Endothelial cell of umbilical vein (primary cell): Measurements from ENCODE around the gene CCDC170. TPM values are rescaled to one million over a fixed set of nuclear protein-coding genes. Genes with fewer than 3 reads are reported as not detected.

ENCODE experiments used
- BruUV-seq: library from RNA; stranded (reverse); fragments of 400-500 nt; replicated peaks from 2 replicates; lab custom pipeline; 2021; lab: Mats Ljungman, UMichigan
- CTCF ChIA-PET: fragments of 300-600, 350-600 bp; sonication (Branson Sonifier 250); formaldehyde crosslinking; loops from one replicate; lab custom pipeline; 2021; ENCODE audit warnings: antibody characterized with exemption, inconsistent platforms; lab: Charles Lee
- POLR2A ChIA-PET: fragments of 300-600, 350-600 bp; sonication (Branson Sonifier 250); formaldehyde crosslinking; loops from one replicate; lab custom pipeline; 2021; ENCODE audit warnings: antibody characterized with exemption, inconsistent platforms; lab: Charles Lee
- DNase-seq: peaks from one replicate; pipeline ENCODE4 v3.0.0-alpha.2; 2011; ENCODE audit warnings: low read depth, low spot score
- FAIRE-seq: peaks from 2 replicates; lab custom pipeline; 2011; peaks lifted over from hg19 to GRCh38; lab: Jason Lieb, UNC
- H2AFZ ChIP-seq: 2 replicates; pipeline ENCODE4 v1.6.0; 2012; ENCODE audit warnings: low read depth, low read length, control low read depth, inconsistent platforms
- H3K27ac ChIP-seq: 2 replicates; pipeline ENCODE4 v1.5.1; 2011; ENCODE audit warnings: low read depth, mild to moderate bottlenecking, control low read depth, low read length, moderate library complexity; ENCODE audit not compliant: insufficient read depth
- H3K27me3 ChIP-seq, 2 experiments: 2 replicates each; pipeline versions ENCODE4 v1.6.0 to v1.6.1; 2011; ENCODE audit warnings: low read length in 2 of 2, mixed read lengths in 1 of 2; ENCODE audit not compliant: control insufficient read depth in 2 of 2, insufficient read depth in 2 of 2
- H3K36me3 ChIP-seq, 2 experiments: 2 replicates in 1 of 2; 3 replicates in 1 of 2; pipeline ENCODE4 v1.5.1; 2011; ENCODE audit warnings: low read length in 2 of 2, mild to moderate bottlenecking in 1 of 2, moderate library complexity in 1 of 2; ENCODE audit not compliant: control insufficient read depth in 2 of 2, insufficient read depth in 2 of 2; ENCODE audit errors: extremely low read depth in 1 of 2
- H3K4me1 ChIP-seq: 3 replicates; pipeline ENCODE4 v1.5.1; 2011; ENCODE audit warnings: mild to moderate bottlenecking, low read length; ENCODE audit not compliant: control insufficient read depth, insufficient read depth; ENCODE audit errors: extremely low read depth
- H3K4me2 ChIP-seq: 2 replicates; pipeline ENCODE4 v1.6.1; 2011; ENCODE audit warnings: low read length, control low read depth, mixed read lengths; ENCODE audit not compliant: insufficient read depth
- H3K4me3 ChIP-seq, 3 experiments: fragments of 200-600 bp in 1 of 3; sonication (generic), shearing (Covaris generic) in 1 of 3; replicated peaks in 1 of 3; 2 replicates each; pipeline ENCODE4 v1.5.1; 2011 to 2016; ENCODE audit warnings: control low read depth in 3 of 3, low read length in 3 of 3, mild to moderate bottlenecking in 2 of 3, inconsistent platforms in 1 of 3, low read depth in 1 of 3, moderate library complexity in 1 of 3; ENCODE audit not compliant: insufficient read depth in 1 of 3
- H3K79me2 ChIP-seq: 2 replicates; pipeline ENCODE4 v1.6.0; 2012; ENCODE audit warnings: low read length, inconsistent platforms; ENCODE audit not compliant: control insufficient read depth, insufficient read depth
- H3K9ac ChIP-seq: replicated peaks from 2 replicates; pipeline ENCODE3; 2011; ENCODE audit warnings: low read length, control low read depth; ENCODE audit not compliant: insufficient read depth; ENCODE audit errors: extremely low read depth
- H3K9me1 ChIP-seq: replicated peaks from 3 replicates; pipeline ENCODE4 v1.6.0; 2011; ENCODE audit warnings: mild to moderate bottlenecking, low read length; ENCODE audit not compliant: control insufficient read depth, insufficient read depth; ENCODE audit errors: extremely low read depth
- H3K9me3 ChIP-seq: replicated peaks from 2 replicates; pipeline ENCODE4 v1.5.1; 2012; ENCODE audit warnings: low read length, inconsistent platforms; ENCODE audit not compliant: control insufficient read depth, insufficient read depth
- H4K20me1 ChIP-seq: replicated peaks from 2 replicates; pipeline ENCODE3; 2011; ENCODE audit warnings: mild to moderate bottlenecking, low read length; ENCODE audit not compliant: control insufficient read depth, insufficient read depth; ENCODE audit errors: extremely low read depth
- EZH2 ChIP-seq: IDR thresholded peaks from 2 replicates; pipeline ENCODE4 v1.6.1; 2012; ENCODE audit warnings: borderline replicate concordance, low read depth, mild to moderate bottlenecking, moderate library complexity, low read length, inconsistent platforms; ENCODE audit not compliant: severe bottlenecking
- FOS ChIP-seq: IDR thresholded peaks from 2 replicates; pipeline ENCODE4 v1.6.1; 2011; ENCODE audit warnings: mild to moderate bottlenecking, low read length, moderate library complexity, borderline replicate concordance; ENCODE audit not compliant: insufficient read depth
- GATA2 ChIP-seq: IDR thresholded peaks from 2 replicates; pipeline ENCODE4 v1.7.0; 2011; ENCODE audit warnings: low read depth, mild to moderate bottlenecking, moderate library complexity, mixed read lengths, low read length; ENCODE audit not compliant: insufficient read length, insufficient read depth
- JUN ChIP-seq: IDR thresholded peaks from 2 replicates; pipeline ENCODE4 v1.6.1; 2011; ENCODE audit warnings: borderline replicate concordance, low read depth; ENCODE audit not compliant: insufficient read length, insufficient read depth
- MYC ChIP-seq: IDR thresholded peaks from one replicate; pipeline ENCODE4 v1.6.1; 2011; ENCODE audit warnings: mild to moderate bottlenecking, low read depth, low read length
- POLR2A ChIP-seq: IDR thresholded peaks from 2 replicates; pipeline ENCODE4 v1.6.1; 2012; ENCODE audit warnings: low read depth, mild to moderate bottlenecking, control low read depth, low read length
- POLR2AphosphoS5 ChIP-seq: IDR thresholded peaks from 2 replicates; pipeline ENCODE4 v1.6.1; 2012; ENCODE audit warnings: low read depth, mild to moderate bottlenecking, control low read depth, low read length, moderate library complexity; ENCODE audit not compliant: insufficient read depth
- dilution Hi-C: fragments of 300-500 bp; cut with MboI; formaldehyde crosslinking; loops from one replicate; pipeline ENCODE4 v1.15.0; 2019; ENCODE audit warnings: low sequenced_read_pairs; ENCODE audit not compliant: extremely low pct_ligation_motif_present
- intact Hi-C: fragments of 100-400 bp; cut with micrococcal nuclease; formaldehyde crosslinking; loops from one replicate; pipeline ENCODE4 v1.10.0; 2022
- polyA plus RNA-seq, 4 experiments: library from polyadenylated mRNA; depleted of rRNA in 3 of 4; stranded (reverse) in 3 of 4; unstranded in 1 of 4; fragments of >200 nt; gene quantifications; 2 replicates each; pipeline versions ENCODE4 v1.2.1 to v1.2.3, GENCODE V29; 2011 to 2012; ENCODE audit warnings: missing spikeins in 1 of 4
- total RNA-seq: library from RNA; stranded (reverse); gene quantifications from 2 replicates; pipeline ENCODE4 v1.2.3, GENCODE V29; 2021
- TF ChIP-seq, protein P1 (sequence below), 2 donors: IDR thresholded peaks; 1 replicate in 1 of 2; 2 replicates in 1 of 2; pipeline ENCODE4 v1.5.1; 2011; ENCODE audit warnings: low read length in 2 of 2, mild to moderate bottlenecking in 2 of 2, moderate library complexity in 2 of 2, control low read depth in 1 of 2, inconsistent platforms in 1 of 2, low read depth in 1 of 2; ENCODE audit not compliant: insufficient read depth in 1 of 2; ENCODE audit errors: extremely low read depth in 1 of 2
- TF ChIP-seq, protein P2 (sequence below): IDR thresholded peaks from 2 replicates; pipeline ENCODE4 v1.6.1; 2011; ENCODE audit not compliant: insufficient read depth, insufficient read length

The CCDC170 gene
- total and polyA plus RNA-seq, 2 donors (not counting 3 experiments of a cell fraction or from before 2014, with no cell fraction given) = 0.07 to 0.21 TPM

DNA sequence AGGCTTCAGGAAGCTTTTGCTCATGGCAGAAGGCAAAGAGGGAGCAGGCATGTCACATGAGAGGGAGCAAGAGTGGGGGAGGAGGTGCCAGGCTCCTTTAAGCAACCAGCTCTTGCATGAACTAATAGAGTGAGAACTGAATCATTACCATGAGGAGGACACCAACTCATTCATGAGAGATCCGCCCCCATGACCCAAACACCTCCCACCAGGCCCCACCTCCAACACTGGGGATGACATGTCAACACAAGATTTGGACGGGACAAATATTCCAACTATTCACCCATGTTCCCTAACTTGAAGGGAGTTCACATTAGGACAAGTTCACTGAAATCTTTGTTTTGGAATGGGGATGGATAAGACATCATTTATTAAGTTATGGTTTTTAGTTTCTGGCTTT is 158.5 kb downstream of the CCDC170 start:
- Histone ChIP-seq H3K27me3 (no peaks in the 10 kb centered on the region), H3K9ac (no peak overlapping the region), H3K9me3 (no peaks in the 10 kb centered on the region), H3K4me3 (no peak overlapping the region), H2AFZ (no peak overlapping the region), H3K79me2 (no peaks in the 10 kb centered on the region), H3K27ac (no peak overlapping the region), H4K20me1 (no peaks in the 10 kb centered on the region), H3K4me1 (no peaks in the 10 kb centered on the region), H3K36me3 (no peaks in the 10 kb centered on the region), H3K4me2 (no peak overlapping the region), H3K9me1 (no peaks in the 10 kb centered on the region)
- dilution Hi-C loops (no loop called here), intact Hi-C loops (no loop called here)
- DNase-seq (no peak), FAIRE-seq (no peak)
- CTCF ChIA-PET = interaction anchor here (1.1 to 2.3 kb wide), 3 partner anchors 10 to 23 kb away, joined by 3 to 7 read pairs (median 3); no protein-coding TSS in a partner anchor
- POLR2A ChIA-PET = no interaction called here
- TF ChIP-seq JUN (no peak), MYC (no peak), EZH2 (no peak), POLR2AphosphoS5 (no peak)
- no TSS peak for BruUV-seq

DNA sequence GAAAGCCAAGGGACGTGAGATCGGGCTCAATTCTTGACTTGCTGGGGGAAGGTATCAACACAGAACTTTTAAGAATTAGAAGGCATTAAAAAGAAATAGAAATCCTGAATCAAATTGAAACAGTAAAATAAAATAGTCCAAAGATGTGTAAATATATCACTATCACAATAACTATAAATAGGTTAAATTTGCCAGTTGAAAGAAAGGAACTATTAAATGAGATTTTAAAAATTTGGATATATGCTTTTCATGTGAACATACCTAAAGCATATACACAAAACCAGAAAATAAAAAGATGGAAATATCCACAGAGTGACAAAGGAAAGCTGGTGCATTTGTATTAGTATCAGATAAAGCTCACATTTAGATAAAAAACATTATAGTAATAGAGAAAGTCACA is 161.3 kb downstream of the CCDC170 start:
- H3K9ac ChIP-seq = no peak overlapping the region

More for the DNA sequence above, 161.3 kb downstream of the CCDC170 start:
- H3K9me3 ChIP-seq = no peaks in the 10 kb centered on the region
- ChIA-PET POLR2A (no interaction called here), CTCF (no interaction called here)
- intact Hi-C loops (no loop called here), dilution Hi-C loops (no loop called here)
- no peak overlapping the region for H3K4me3 ChIP-seq
- no TSS peak for BruUV-seq
- DNase-seq (no peak), FAIRE-seq (no peak)
- no peak overlapping the region for H3K4me2 ChIP-seq
- H3K27ac ChIP-seq = no peak overlapping the region
- no peaks in the 10 kb centered on the region for H3K36me3 ChIP-seq
- H3K9me1 ChIP-seq = no peaks in the 10 kb centered on the region
- TF ChIP-seq EZH2 (no peak), POLR2AphosphoS5 (no peak), MYC (no peak), FOS (no peak), GATA2 (no peak), POLR2A (no peak), JUN (no peak)
- TF ChIP-seq, protein P1, sequence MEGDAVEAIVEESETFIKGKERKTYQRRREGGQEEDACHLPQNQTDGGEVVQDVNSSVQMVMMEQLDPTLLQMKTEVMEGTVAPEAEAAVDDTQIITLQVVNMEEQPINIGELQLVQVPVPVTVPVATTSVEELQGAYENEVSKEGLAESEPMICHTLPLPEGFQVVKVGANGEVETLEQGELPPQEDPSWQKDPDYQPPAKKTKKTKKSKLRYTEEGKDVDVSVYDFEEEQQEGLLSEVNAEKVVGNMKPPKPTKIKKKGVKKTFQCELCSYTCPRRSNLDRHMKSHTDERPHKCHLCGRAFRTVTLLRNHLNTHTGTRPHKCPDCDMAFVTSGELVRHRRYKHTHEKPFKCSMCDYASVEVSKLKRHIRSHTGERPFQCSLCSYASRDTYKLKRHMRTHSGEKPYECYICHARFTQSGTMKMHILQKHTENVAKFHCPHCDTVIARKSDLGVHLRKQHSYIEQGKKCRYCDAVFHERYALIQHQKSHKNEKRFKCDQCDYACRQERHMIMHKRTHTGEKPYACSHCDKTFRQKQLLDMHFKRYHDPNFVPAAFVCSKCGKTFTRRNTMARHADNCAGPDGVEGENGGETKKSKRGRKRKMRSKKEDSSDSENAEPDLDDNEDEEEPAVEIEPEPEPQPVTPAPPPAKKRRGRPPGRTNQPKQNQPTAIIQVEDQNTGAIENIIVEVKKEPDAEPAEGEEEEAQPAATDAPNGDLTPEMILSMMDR (IDR thresholded peaks at IDR 0.05; ENCODE audit: extremely low read depth in 1 of 2, insufficient read depth in 1 of 2, low read depth in 1 of 2, low read length in 2 of 2) = no peak
- TF ChIP-seq, protein P2, sequence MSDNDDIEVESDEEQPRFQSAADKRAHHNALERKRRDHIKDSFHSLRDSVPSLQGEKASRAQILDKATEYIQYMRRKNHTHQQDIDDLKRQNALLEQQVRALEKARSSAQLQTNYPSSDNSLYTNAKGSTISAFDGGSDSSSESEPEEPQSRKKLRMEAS = no peak
- no peaks in the 10 kb centered on the region for H3K27me3 ChIP-seq
- no peak overlapping the region for H2AFZ ChIP-seq
- H4K20me1 ChIP-seq = no peaks in the 10 kb centered on the region
- H3K79me2 ChIP-seq = no peaks in the 10 kb centered on the region
- H3K4me1 ChIP-seq = no peaks in the 10 kb centered on the region
